Adipose tissue (tissue), 3 donors: ENCODE data around the gene PNO1. TPM values are rescaled to one million over a fixed set of nuclear protein-coding genes. Genes with fewer than 3 reads are reported as not detected.

Experiments used
- H3K27ac ChIP-seq: one replicate; pipeline ENCODE4 v1.5.1; 2013; ENCODE audit warnings: low read depth, low read length
- WGBS, 3 donors: extraction: QIAGEN DNeasy Blood & Tissue Kit; methylation state at CpG; one replicate each; pipeline ENCODE4 v1.1.7; 2013; 5-methylcytosine and 5-hydroxymethylcytosine counted together
- polyA plus RNA-seq, 3 donors: library from polyadenylated mRNA; stranded (reverse); fragments of 200-250 nt; gene quantifications; one replicate each; pipeline ENCODE4 v1.2.3, GENCODE V29; 2013
- donor health status: healthy with polysubstance abuse.
- donor health status: Bipolar disorder and iron deficiency.
- donor health status: healthy.

The PNO1 gene
- polyA plus RNA-seq, 3 donors, result 6.3 to 23.4 (median 13.0) TPM

- WGBS, 3 donors, result 26 to 33% (median 30%) methylated on average over 1 of the region's 1 CpG
- no peak overlapping the region for H3K27ac ChIP-seq
Observed at GRCh38 chr2:68187329-68187728, 29.6 kb downstream of the PNO1 start.

- no peak overlapping the region for H3K27ac ChIP-seq
- 40 to 62% (median 58%) methylated on average over 5 of the region's 5 CpGs for WGBS, 3 donors
Observed at GRCh38 chr2:68188831-68189230, 31.1 kb downstream of the PNO1 start.

DNA sequence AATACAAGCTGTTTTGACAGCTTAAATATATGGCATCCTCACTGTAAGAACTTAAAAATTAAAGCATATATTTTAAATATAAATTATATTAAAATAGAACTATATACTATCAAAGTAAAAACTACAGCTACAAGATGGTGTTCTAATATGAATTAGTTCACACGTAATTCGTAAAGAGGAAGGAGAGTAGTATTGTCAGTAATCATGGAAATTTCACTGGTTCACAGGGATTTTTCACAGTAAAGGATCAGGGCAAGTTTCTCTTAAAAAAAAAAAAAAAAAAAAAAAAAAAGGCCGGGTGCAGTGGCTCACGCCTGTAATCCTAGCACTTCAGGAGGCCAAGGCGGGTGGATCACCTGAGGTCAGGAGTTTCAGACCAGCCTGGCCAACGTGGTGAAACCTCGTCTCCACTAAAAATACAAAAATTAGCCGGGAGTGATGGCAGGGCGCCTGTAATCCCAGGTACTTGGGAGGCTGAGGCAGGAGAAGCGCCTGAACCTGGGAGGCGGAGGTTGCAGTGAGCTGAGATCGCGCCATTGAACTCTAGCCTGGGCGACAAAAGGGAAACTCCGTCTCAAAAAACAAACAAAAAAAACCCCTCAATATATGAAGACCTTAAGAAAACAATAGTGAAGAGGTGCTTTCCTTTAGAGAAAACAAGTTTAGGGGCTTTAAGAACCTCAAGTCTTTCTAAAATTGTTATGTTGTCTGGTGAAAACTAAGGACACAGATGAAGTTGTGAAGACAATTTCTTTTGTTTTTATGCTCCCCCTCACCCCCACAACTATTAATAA is 32.5 kb downstream of the PNO1 start:
- WGBS, 3 donors, result 87 to 91% (median 88%) methylated on average over 15 of the region's 15 CpGs

DNA sequence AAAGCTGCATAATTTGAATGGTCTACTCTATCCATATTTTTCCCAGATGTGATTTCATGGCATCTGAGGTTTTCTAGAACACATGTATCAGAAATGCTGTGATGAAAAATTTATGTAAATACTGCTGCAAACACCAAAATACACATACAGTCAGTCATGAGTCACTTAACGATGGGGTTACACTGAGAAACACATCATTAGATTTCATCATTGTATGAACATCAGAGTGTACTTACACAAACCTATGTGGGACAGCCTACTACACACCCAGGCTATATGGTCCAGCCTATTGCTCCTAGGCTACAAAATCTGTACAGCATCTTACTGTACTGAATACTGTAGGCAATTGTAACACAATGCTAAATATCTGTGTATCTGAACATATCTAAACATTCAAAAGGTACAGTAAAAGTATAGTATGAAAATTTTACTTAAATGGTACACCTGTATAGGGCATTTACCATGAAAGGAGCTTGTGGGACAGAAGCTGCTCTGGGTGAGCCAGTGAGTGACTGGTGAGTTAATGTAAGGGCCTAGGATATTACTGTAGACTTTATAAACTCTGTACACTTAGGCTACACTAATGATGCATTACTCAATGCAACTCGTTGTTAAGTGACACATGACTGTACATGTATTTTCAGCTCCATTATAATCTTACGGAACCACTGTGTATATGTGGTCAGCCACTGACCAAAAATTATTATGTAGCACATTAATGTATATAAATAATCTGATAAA is 33.5 kb downstream of the PNO1 start:
- H3K27ac ChIP-seq, result no peak overlapping the region
- WGBS, 3 donors, result 63 to 67% (median 65%) methylated on average over 3 of the region's 3 CpGs

More for the DNA sequence above, 32.5 kb downstream of the PNO1 start:
- H3K27ac ChIP-seq, result no peak overlapping the region

DNA sequence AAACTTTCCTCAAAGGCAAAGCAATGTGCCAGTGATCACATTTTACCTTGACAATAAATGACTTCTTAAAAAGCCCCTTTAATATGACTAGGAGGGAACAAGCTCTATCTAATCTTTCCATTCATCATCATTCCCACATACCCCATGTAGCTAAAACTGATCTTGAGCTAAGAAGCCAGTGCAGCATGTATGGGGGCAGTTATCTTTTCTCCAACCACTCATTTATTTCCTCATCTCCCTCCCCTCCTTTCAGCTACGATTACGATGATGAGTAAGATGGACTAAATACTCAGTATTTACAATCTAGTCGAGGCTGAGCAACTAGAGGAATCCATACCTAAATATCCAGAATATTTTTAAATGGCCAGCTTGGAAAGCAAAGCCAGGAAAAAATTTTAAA is 35.5 kb downstream of the PNO1 start:
- no peak overlapping the region for H3K27ac ChIP-seq
- WGBS, 3 donors, result 55 to 63% (median 58%) methylated on average over 3 of the region's 3 CpGs

GRCh38 chr2:68193787-68194372 is 36.2 kb downstream of the PNO1 start:
- no peak overlapping the region for H3K27ac ChIP-seq

DNA sequence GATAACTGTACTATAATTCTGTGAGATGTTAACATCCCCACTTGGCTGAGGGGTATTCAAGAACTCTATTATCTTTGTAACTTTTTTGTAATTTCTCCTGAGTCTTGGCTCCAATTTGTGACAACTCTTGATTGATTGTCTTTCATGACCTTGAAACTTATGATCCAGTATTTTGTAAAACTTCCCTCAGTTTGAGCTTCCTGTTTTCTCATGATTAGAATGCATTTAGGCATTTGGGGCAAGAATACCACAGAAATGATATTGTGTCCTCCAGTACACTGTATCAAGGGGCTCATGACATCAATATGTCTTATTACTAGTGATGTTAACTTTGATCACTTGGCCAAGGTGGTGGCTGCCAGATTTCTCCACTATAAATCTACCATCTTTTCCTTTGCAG is 37.4 kb downstream of the PNO1 start:
- no peak overlapping the region for H3K27ac ChIP-seq

More at GRCh38 chr2:68193787-68194372, 36.2 kb downstream of the PNO1 start:
- 79 to 85% (median 81%) methylated on average over 4 of the region's 4 CpGs for WGBS, 3 donors

GRCh38 chr2:68196120-68196716 is 38.5 kb downstream of the PNO1 start:
- 41 to 70% (median 46%) methylated on average over 4 of the region's 4 CpGs for WGBS, 3 donors

DNA sequence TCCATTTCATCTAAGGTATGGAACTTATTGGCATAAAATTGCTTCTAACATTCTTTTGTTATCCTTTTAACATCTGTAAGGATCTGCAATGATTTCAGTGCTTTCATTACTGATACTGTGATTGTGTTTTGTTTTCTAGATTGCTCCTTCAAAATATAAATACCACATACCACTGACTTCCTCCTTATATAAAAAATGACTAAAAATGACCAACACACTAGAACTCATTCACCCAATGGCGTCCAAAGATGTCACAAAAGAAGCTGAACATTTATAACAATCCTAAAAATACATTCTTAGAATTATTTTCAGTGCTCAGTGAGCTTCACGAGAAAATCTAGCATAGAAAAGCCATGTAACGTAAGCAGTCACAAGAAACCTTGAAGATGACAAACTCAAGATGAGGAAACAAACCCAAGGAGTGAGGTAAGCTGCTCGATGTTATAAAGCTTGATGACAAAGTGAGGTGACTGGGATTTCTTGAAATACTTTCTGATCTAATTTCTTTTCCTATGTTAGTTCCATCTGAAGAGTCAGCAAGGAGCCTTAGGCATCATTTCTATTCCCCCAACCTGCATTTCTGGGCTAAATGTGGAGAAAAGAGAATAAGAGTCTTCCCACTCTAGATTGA is 42.6 kb downstream of the PNO1 start:
- H3K27ac ChIP-seq, result no peak overlapping the region
- 63 to 75% (median 68%) methylated on average over 4 of the region's 4 CpGs for WGBS, 3 donors

More at GRCh38 chr2:68196120-68196716, 38.5 kb downstream of the PNO1 start:
- H3K27ac ChIP-seq, result no peak overlapping the region

GRCh38 chr2:68203587-68203986 is 45.9 kb downstream of the PNO1 start:
- no peak overlapping the region for H3K27ac ChIP-seq
- WGBS, 3 donors, result 26 to 53% (median 42%) methylated on average over 3 of the region's 3 CpGs

DNA sequence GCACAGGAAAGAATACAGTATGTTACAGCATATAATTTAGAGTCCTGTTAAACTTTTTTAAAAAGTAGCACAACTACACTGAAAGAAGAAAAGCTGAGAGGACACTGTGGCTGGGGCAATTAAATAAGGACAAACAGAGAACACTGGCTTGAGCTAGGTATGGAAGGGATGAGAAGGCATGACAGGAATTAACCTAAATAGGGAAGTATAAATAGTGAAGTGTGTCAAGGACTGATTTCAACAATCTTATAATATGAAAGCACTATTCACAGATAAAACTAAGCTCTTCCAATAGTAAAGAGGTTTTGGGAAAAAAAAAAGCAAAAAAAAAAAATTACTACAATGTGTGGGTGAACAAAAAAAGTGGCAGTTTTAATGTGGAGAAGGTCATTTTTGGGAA is 49.1 kb downstream of the PNO1 start:
- no peak overlapping the region for H3K27ac ChIP-seq

- WGBS, 3 donors, result 88 to 93% (median 91%) methylated on average over 5 of the region's 5 CpGs
- H3K27ac ChIP-seq, result no peak overlapping the region
Observed at GRCh38 chr2:68214381-68214780, 56.7 kb downstream of the PNO1 start.

GRCh38 chr2:68216454-68217310 is 59.0 kb downstream of the PNO1 start:
- 35 to 59% (median 48%) methylated on average over 2 of the region's 2 CpGs for WGBS, 3 donors
- no peak overlapping the region for H3K27ac ChIP-seq

DNA sequence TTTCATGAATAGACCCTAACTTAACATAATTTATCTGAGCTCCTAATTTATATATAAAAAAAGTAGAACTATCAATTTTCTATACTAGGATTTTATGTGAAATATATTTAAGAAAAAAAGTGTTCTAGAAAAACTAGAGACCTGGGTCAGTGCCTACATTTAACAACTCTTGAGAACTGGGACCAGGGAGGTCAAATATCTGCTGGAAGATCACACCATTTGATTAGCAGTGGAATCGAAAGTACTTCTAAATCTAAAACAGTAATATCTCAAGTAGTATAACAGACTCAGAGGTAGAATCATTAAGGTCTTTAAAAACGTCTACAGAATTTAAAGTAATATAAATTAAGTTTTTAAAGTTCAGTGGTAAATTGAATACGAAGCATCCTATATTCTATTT is 60.0 kb downstream of the PNO1 start:
- WGBS, 3 donors, result 33 to 59% (median 54%) methylated on average over 3 of the region's 3 CpGs
- no peak overlapping the region for H3K27ac ChIP-seq

DNA sequence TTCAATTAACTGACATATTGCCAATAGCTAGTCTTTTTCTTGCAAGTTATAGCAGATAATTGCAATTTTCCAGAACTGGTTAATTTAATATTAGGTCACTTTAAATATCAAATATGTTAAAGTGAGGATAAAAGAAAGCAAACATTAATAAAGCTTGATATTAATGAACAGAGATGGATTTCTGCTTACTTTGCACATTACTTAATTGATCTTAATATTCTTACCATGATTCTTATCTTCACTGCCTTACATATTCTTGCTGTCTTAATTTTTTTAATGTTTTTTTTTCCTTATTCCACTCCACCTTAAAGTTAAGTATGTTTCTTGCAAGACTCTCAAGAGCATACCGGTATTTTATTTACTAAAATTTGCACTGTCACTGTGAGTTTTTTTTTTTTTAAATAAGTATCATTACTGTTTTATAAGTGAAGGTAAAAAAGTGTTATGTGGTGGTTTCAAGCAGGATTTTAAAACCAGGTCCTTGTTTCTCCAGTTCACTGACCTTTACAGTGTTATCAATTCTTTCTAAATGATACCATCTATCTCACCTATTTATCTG is 60.7 kb downstream of the PNO1 start:
- 11 to 27% (median 24%) methylated on average over 1 of the region's 1 CpG for WGBS, 3 donors
- no peak overlapping the region for H3K27ac ChIP-seq

- H3K27ac ChIP-seq, result no peak overlapping the region
- 94 to 99% (median 97%) methylated on average over 1 of the region's 1 CpG for WGBS, 3 donors
Observed at GRCh38 chr2:68222287-68222686, 64.6 kb downstream of the PNO1 start.

DNA sequence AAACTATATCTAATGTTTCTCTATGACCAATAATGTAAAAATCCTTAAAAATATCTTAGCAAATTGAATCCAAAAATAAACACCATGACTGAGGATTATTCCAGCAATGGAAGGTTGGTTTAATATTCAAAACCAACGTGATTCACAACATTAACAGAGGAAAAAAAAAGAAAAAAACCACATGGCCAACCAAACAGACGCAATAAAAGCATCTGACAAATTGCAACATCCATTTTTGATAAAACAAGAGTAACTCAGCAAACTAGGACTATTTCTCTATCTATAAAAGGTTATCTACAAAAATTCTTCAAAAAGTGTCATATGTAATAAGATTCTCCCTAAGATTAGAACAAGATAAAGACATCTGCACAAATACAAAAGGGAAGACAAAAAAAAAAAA is 65.7 kb downstream of the PNO1 start:
- no peak overlapping the region for H3K27ac ChIP-seq
- 36 to 46% (median 42%) methylated on average over 2 of the region's 2 CpGs for WGBS, 3 donors
